Posterior cingulate gyrus (tissue), 11 donors: ENCODE results near the gene WNK2.

Source experiments
- DNase-seq, 10 donors: peaks; one replicate each; pipeline versions ENCODE4 v3.0.0 to v3.0.0-alpha.2; 2020 to 2021; ENCODE audit warnings: mixed read lengths in 3 of 10
- intact Hi-C: fragments of 100-400 bp; cut with DNase I; formaldehyde crosslinking; loops from one replicate; pipeline ENCODE4 v1.15.1; 2023

WNK2 gene

GRCh38 chr9:93159601-93160471, 24.1 kb upstream of the WNK2 start:
- intact Hi-C loops, result loop anchor here (1.0 to 10.0 kb wide), 2 partner anchors 142 to 405 kb away; no protein-coding TSS in a partner anchor
- peak; percentile 63 to 97 (median 83) for DNase-seq

DNA sequence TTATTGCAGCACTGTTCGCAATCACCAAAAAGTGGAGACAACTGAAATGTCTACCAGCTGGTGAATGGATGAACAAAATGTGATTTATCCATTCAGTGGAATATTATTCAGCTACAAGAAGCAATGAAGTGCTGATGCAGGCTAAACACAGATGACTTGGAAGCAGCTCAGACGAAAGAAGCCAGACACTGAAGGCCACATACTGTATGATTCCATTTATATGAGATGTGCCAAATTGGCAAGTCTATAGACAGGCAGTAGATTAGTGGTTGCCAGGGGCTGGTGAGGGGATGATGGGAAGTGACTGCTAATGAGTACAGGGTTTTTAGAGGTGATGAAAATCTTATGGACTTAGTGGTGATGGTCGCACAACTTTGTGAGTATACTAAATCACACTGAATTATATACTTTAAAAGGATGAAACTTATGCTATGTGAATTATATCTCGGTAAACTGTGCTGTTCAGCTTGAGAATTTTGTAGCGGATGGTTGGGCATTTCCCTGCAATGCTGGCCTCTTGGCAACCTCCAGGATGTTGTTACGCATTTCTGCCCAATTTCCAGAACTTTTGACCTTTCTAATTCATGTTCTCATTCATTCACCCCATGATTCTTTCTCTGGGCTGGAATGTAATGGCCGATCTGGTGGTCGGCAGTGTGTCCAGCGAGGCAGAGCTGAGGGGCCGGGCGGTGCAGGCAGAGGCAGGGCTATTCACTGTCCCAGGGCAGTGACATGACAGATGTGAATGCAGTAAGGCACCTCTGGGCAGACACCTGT, 22.0 kb upstream of the WNK2 start:
- DNase-seq, result no peak
- intact Hi-C loops, result no loop called here

DNA sequence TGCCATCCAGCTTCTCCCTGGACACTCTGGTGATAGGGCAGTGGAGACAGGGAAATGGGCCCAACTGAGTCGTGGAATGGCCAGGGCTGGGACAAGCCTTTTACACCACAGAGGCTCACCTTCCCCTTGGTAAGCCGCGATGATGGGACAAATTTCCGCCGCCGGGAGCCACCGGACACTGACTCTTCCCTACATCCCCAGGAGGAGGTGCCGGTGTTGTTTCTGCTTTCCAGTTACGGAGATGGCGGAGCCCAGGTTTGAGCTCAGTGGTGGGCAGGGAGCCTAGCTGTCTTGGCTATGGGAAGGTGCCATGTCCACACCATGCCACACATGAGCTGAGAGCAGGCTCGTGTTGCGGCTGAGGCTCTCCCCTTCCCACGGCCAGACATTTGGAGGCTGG, 19.9 kb upstream of the WNK2 start:
- DNase-seq, result peak in 1 of 10 donors; percentile 27
- intact Hi-C loops, result no loop called here

DNA sequence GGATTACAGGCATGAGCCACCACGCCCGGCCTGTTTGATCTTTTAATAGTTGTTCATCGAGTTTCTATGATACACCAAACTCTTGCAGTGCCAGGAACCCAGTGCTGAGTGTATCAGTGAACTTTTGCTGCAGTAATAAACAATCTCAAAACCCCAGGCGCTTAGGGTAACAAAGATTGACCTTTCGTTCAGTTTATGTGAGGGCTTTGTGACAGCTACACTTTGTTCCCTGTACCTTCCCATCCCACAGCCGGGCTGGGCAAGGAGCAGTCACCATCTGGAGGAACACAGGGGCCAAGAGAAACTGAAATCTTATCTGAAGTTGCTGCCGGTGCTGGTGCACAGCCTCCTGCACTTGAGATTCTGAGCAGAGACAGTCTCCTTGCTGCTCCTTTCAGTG, 17.2 kb upstream of the WNK2 start:
- intact Hi-C loops, result no loop called here

GRCh38 chr9:93167185-93167584, 16.8 kb upstream of the WNK2 start:
- DNase-seq, result no peak
- intact Hi-C loops, result no loop called here

More for the DNA sequence above, 17.2 kb upstream of the WNK2 start:
- no peak for DNase-seq

DNA sequence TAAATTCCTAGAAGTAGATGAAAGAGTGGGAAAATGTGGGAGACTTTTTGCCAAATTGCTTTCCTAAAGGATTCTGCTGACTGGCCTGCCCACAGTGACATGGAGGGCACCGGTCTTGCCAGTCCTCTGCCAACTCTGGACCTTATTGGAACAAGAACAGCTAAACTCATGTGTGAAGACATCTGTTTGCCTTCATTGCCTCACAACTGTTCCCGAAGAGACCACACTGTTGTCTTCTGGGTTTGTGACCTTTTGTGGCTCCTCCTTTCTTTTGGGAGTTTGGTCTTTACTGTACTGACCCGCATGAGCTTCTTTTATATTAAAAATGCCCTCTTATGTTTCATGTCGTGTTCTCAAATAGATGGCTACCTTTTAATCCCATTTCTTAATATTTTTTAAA, 16.1 kb upstream of the WNK2 start:
- intact Hi-C loops, result no loop called here

GRCh38 chr9:93168581-93168980, 15.4 kb upstream of the WNK2 start:
- no peak for DNase-seq
- intact Hi-C loops, result no loop called here

More for the DNA sequence above, 16.1 kb upstream of the WNK2 start:
- DNase-seq, result no peak

DNA sequence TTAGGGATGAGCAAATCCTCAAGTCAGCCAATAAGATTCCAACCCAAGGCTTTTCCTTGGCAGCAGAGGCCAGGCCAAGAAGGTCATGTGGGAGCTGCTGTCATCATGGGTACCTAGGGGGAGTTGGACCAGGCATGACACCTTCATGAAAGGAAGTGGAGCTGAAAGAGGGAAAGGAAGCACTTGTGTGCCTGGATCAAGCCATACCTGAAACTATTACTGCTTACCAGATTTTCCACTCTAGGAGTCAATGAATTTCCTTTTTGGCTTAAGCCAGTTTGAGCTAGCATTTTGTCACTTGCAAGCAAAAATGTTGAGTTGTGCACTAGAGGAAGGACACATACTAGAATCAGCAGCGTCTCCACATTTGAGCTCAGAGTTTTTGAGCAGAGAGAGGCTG, 14.5 kb upstream of the WNK2 start:
- peak in 1 of 10 donors; percentile 10 for DNase-seq
- intact Hi-C loops, result no loop called here

DNA sequence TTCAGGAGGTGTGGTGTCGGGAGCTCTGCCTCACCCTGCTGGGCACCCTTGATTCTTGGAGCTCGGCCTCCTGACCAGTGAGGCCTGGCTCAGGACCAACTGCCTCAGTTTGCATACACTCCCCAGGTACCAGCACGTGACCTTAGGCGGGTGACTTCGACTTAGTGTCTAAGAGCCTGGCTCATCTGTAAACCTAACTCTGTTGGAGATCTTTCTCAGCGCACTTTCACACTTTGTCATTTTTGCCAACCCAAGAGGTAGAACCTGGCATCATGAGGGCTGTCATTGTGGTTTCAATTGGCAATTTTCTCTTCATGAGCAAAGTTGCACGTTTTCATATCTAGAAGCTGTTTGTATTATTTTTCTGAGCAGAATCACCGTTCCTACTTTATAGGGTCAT, 13.4 kb upstream of the WNK2 start:
- peak in 2 of 10 donors; percentile 10 to 55 for DNase-seq
- intact Hi-C loops, result no loop called here

- intact Hi-C loops, result no loop called here
- DNase-seq, result peak in 2 of 10 donors; percentile 39 to 49
These were observed 12.5 kb upstream of the WNK2 start for GRCh38 chr9:93171261-93171990.

DNA sequence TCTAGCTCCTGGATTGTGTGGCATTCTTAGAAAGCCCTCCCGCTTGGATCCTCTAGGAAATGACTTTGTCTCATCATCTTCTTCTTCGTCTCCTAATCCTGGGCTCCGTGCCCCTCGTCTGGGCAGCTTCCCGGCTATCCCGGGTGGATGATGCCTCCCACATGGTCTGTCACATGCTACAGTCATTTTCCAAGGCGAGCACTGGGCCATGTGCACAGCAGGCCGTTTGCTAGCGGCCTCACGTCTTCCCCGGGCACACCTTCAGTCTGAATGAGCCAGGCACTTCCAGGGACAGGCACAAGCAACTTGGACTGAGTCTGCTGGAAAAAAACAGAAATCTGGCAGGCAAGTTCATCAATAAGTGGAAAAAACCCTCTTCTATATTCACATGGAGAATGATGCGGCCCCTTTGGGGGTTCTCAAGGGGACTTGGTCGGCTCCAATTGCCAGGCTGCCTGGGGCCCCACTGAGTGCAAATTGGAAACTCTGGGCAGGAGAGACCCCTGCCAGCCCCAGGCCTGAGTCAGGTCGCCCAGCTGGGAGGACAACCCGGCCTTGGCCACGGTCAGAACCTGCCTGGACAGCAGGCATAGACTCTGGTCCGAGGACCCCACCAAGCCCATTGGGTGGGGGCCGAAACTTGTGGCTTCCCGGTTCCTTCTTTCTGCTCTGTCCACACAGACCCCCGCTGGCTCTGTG, 11.1 kb upstream of the WNK2 start:
- peak in 2 of 10 donors; percentile 82 to 84 for DNase-seq
- intact Hi-C loops, result no loop called here

DNA sequence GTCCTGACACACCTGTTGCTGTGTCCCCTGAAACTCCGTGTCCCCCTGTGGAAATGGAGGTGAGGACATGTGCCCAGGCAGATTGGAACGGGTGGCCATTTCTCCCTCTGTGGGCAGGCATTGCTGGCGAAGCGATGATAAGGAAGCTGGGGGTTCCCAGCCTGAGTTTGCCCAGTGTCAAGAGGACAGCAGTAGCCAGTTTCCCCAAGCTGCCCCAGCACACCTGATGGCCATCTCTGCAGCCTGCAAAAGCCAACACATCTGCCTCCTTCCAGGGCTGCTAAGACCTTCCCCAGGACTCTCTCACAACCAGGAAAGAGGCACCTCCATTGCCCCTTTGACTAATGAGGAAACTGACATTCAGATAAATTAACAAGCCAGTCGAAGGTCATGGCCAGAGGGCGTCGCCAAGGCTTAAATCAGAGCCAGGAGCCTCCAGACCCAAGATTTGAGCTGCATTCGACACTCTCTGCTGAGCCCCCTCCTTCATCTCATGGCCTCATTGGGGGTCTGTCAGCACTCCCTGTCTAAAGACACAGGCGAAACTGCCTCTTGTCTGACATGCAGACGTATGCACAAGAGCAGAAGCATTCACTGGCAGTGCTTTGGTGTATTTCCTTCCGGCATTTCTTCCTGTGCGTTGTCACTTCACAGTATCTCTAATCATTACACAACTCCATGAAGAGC, 10.4 kb upstream of the WNK2 start:
- intact Hi-C loops, result no loop called here
- DNase-seq, result peak in 2 of 10 donors; percentile 26 to 84

- intact Hi-C loops, result no loop called here
- peak in 1 of 10 donors; percentile 8 for DNase-seq
These were observed 9.0 kb upstream of the WNK2 start for GRCh38 chr9:93174976-93175375.

DNA sequence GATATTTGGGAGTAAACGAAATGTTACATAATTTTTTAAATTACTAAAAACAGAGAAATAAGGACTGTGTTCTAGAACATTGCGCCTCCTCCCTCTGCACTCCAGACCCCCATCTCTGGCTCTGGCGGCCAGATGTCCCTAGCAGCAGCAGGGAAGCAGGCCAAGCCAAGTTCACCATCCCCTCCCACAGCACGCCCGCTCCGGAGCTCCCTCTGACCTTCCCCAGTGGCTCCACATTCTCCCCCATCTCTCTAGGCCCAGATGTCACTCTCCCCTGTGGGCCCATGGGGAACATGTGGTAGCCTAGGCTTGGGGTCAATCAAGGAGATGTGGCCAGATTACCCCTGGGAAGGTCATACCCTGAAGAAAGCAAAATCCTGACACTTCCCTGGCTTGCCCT, 6.3 kb upstream of the WNK2 start:
- intact Hi-C loops, result no loop called here
- peak in 2 of 10 donors; percentile 56 to 67 for DNase-seq

DNA sequence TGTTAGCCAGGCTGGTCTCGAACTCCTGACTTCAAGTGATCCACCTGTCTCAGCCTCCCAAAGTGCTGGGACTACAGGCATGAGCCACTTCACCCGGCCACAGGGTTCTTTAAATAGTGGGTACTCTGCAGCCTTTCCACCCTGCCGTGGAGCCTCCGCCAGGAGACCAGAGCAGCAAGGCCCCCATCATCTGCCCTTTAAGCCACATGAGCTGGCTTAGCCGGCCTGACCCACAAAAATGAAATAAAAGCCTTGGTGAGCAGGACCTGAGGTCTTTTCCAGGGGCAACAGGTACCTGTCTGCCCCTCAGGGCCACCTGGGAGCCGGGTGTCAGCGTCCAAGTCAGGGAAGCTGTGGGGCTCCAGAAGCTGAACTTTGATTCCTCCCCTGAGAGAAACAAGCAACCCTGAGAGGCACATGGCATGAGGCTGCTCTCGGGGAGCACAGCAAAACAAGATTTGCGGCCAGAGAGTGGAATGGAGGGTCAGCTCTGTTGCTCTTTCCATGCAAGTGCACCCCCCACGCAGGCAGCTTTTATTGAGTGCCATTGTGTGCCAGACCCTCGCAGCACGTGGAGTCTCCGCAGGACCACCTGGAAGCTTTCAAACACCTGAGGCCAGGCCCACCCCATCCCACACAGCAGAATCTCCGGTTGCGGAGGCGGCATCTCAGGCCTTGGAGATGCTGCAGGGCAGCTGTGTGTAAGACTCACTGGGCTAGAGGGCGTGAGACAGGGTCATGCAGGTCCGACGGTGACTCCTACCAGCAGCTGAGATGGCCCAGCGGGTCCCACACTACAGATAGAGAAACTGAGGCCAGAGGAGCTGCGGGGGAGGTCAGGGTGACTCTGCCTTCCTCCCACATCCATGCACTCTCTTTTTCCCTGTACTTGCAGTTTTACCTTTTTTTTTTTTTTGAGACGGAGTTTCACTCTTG, 4.8 kb upstream of the WNK2 start:
- peak in 2 of 10 donors; percentile 63 to 66 for DNase-seq

GRCh38 chr9:93180938-93181337, 3.0 kb upstream of the WNK2 start:
- peak in 2 of 10 donors; percentile 19 to 37 for DNase-seq
- intact Hi-C loops, result no loop called here

More for the DNA sequence above, 4.8 kb upstream of the WNK2 start:
- intact Hi-C loops, result no loop called here

- intact Hi-C loops, result no loop called here
- DNase-seq, result peak in 2 of 10 donors; percentile 38 to 39
These were observed 2.1 kb upstream of the WNK2 start for GRCh38 chr9:93181672-93182435.

DNA sequence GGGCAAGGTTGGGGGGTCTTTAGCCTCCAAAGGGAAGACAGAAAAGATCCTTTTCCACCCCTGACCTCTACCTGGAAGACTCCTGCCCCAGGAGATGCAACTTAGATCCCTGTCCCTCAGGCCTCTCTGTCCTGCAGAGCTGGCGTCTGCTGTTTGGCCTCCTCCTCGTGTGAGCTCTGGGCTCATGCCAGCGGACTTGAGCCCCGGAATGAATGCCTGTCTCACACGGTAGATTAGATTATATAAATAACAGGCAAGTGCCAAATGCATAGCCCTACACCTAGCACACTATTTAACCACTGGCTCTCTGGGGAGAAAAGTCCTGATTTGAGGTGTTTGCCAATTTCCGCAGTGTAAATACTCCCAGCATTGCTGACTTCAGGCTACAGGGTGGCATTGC, 1.4 kb upstream of the WNK2 start:
- intact Hi-C loops, result no loop called here
- DNase-seq, result peak in 1 of 10 donors; percentile 11
